PC-9 (cell line): Measurements from ENCODE around the gene ADTRP. TPM values are rescaled to one million over a fixed set of nuclear protein-coding genes. Genes with fewer than 3 reads are reported as not detected.

Experiments
- BruUV-seq: library from RNA; stranded (reverse); fragments of 400-500 nt; replicated peaks from 2 replicates; lab custom pipeline; 2021; lab: Mats Ljungman, UMichigan
- CTCF ChIA-PET: fragments of 300-600 bp; sonication (Branson Sonifier 250); formaldehyde crosslinking; loops from one replicate; lab custom pipeline; 2022; ENCODE audit warnings: antibody characterized with exemption; lab: Charles Lee
- POLR2A ChIA-PET: fragments of 300-600 bp; sonication (Branson Sonifier 250); formaldehyde crosslinking; loops from one replicate; lab custom pipeline; 2022; ENCODE audit warnings: antibody characterized with exemption; ENCODE audit not compliant: unreplicated experiment; lab: Charles Lee
- DNase-seq, 2 experiments: peaks; one replicate each; pipeline versions ENCODE4 v3.0.0 to v3.0.0-alpha.2; 2015 to 2022; ENCODE audit warnings: mixed read lengths in 1 of 2
- H2AFZ ChIP-seq: fragments of 200-600 bp; sonication (generic); 2 replicates; pipeline ENCODE4 v1.8.1; 2017; ENCODE audit warnings: antibody characterized with exemption
- H3F3A ChIP-seq: fragments of 200-600 bp; sonication (generic); 2 replicates; pipeline ENCODE4 v1.8.1; 2017; ENCODE audit warnings: antibody characterized with exemption, mild to moderate bottlenecking, low read depth; ENCODE audit not compliant: insufficient read depth
- H3K27ac ChIP-seq: fragments of 200-600 bp; sonication (generic); 2 replicates; pipeline ENCODE4 v1.6.1; 2016; ENCODE audit warnings: mixed run types
- H3K27me3 ChIP-seq: fragments of 200-600 bp; sonication (generic); 2 replicates; pipeline ENCODE4 v1.6.1; 2016; ENCODE audit warnings: low read depth, mixed run types; ENCODE audit not compliant: insufficient read depth
- H3K36me3 ChIP-seq: fragments of 200-600 bp; sonication (generic); 2 replicates; pipeline ENCODE4 v1.6.1; 2016; ENCODE audit warnings: low read depth, mixed run types
- H3K4me1 ChIP-seq: fragments of 200-600 bp; sonication (generic); replicated peaks from 2 replicates; pipeline ENCODE4 v1.6.1; 2016; ENCODE audit warnings: mixed run types; ENCODE audit not compliant: insufficient read depth
- H3K4me2 ChIP-seq: fragments of 200-600 bp; sonication (generic); 2 replicates; pipeline ENCODE4 v1.6.1; 2017; ENCODE audit warnings: mixed run types
- H3K4me3 ChIP-seq: fragments of 200-600 bp; sonication (generic); 2 replicates; pipeline ENCODE4 v1.6.1; 2016; ENCODE audit warnings: mixed run types
- H3K79me2 ChIP-seq: fragments of 200-600 bp; sonication (generic); 2 replicates; pipeline ENCODE4 v1.6.1; 2017; ENCODE audit warnings: low read depth, mixed run types
- H3K9me2 ChIP-seq: fragments of 200-600 bp; sonication (generic); 2 replicates; pipeline ENCODE4 v1.8.1; 2017; ENCODE audit warnings: mild to moderate bottlenecking; ENCODE audit not compliant: insufficient read depth
- H3K9me3 ChIP-seq: fragments of 200-600 bp; sonication (generic); 2 replicates; pipeline ENCODE4 v1.8.1; 2016; ENCODE audit warnings: low read depth; ENCODE audit not compliant: insufficient read depth
- H4K20me1 ChIP-seq: fragments of 200-600 bp; sonication (generic); 2 replicates; pipeline ENCODE4 v1.8.1; 2017; ENCODE audit not compliant: insufficient read depth
- EZH2 ChIP-seq: fragments of 200-600 bp; sonication (generic); IDR thresholded peaks from 2 replicates; pipeline ENCODE4 v1.8.0; 2017; ENCODE audit warnings: antibody characterized with exemption, low read depth
- intact Hi-C: fragments of 100-400 bp; cut with micrococcal nuclease; formaldehyde crosslinking; loops from one replicate; pipeline ENCODE4 v1.10.0; 2022; ENCODE audit not compliant: unreplicated experiment
- total RNA-seq: library from RNA; stranded (reverse); gene quantifications from 2 replicates; pipeline ENCODE4 v1.2.3, GENCODE V29; 2021
- TF ChIP-seq, protein P1 (sequence below): fragments of 200-600 bp; sonication (generic); conservative IDR thresholded peaks from 2 replicates; pipeline ENCODE4 v1.6.1; 2017; ENCODE audit warnings: mixed run types, antibody characterized with exemption, mild to moderate bottlenecking, moderate library complexity

The ADTRP gene
- total RNA-seq, 1 experiment from 2014 or later: 4.1 TPM

DNA sequence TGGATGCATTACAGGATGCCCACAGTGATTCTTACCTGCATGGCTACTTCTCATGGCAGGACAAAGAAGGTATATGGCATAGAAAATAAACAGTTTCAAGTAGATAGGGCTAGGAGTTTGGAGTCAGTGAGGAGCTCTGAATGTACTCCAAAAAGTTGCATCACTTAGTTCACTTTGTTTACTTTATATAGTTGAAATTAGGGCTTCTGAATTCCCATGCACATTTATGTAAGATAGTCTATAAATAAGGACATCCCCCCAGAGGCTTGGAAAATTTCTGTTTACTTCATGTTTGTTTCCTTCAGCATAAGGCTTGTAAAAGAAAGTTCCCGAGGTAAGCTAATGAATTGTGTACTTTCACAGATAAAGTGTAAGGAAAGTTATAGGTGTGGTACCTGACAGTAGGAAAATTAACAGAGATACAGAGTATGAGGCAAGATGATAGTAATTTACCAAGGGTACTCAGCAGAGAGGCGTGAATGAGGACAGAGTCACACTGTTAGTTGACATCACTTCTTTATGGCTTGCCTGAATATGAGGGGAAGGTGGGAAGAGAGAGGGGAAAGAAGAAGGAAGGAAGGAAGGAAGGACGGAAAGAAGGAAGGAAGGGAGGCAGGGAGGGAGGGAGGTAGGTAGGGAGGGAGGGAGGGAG lies 51.1 kb downstream of the ADTRP start:
- Histone ChIP-seq H3K27me3 (no peaks in the 10 kb centered on the region), H3K4me1 (no peaks in the 10 kb centered on the region), H3K9me3 (no peaks in the 10 kb centered on the region), H4K20me1 (no peaks in the 10 kb centered on the region), H3K27ac (no peak overlapping the region), H3K4me2 (no peak overlapping the region), H3F3A (no peaks in the 10 kb centered on the region), H2AFZ (no peak overlapping the region), H3K79me2 (no peaks in the 10 kb centered on the region), H3K4me3 (no peak overlapping the region), H3K36me3 (no peaks in the 10 kb centered on the region), H3K9me2 (no peaks in the 10 kb centered on the region)
- ChIA-PET POLR2A (no interaction called here), CTCF (no interaction called here)
- intact Hi-C loops: no loop called here
- BruUV-seq: no TSS peak
- TF ChIP-seq, protein P1, sequence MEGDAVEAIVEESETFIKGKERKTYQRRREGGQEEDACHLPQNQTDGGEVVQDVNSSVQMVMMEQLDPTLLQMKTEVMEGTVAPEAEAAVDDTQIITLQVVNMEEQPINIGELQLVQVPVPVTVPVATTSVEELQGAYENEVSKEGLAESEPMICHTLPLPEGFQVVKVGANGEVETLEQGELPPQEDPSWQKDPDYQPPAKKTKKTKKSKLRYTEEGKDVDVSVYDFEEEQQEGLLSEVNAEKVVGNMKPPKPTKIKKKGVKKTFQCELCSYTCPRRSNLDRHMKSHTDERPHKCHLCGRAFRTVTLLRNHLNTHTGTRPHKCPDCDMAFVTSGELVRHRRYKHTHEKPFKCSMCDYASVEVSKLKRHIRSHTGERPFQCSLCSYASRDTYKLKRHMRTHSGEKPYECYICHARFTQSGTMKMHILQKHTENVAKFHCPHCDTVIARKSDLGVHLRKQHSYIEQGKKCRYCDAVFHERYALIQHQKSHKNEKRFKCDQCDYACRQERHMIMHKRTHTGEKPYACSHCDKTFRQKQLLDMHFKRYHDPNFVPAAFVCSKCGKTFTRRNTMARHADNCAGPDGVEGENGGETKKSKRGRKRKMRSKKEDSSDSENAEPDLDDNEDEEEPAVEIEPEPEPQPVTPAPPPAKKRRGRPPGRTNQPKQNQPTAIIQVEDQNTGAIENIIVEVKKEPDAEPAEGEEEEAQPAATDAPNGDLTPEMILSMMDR: no peak
- no peak for TF ChIP-seq EZH2
- DNase-seq: no peak

DNA sequence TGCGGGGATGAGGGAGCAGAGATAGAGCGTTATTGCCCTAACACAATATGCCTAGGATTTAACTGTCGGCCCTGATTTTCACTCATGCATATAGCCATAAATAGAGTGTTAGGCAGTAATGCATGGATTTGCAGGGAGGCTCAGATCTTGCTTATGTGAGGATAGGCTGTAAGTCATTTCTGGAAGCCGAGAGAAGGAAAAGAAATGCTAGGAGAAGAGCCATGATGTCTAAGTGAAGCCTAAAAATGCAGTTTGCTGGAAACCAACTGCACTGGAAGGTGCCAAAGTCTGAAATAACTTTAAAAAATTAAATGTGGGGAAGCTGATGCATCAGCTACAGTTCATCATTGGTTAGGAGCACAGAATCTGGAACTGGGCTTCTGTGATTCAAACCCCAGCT lies 54.3 kb downstream of the ADTRP start:
- no peak for DNase-seq
- H3K9me2 ChIP-seq: no peaks in the 10 kb centered on the region
- no peak overlapping the region for H3K4me3 ChIP-seq
- no peaks in the 10 kb centered on the region for H3K36me3 ChIP-seq
- no peaks in the 10 kb centered on the region for H3K27me3 ChIP-seq
- no peak overlapping the region for H3K4me2 ChIP-seq
- H3F3A ChIP-seq: no peaks in the 10 kb centered on the region
- no TSS peak for BruUV-seq
- intact Hi-C loops: no loop called here
- TF ChIP-seq, protein P1: no peak
- TF ChIP-seq EZH2: no peak
- H3K27ac ChIP-seq: no peak overlapping the region
- no peaks in the 10 kb centered on the region for H3K9me3 ChIP-seq
- H3K79me2 ChIP-seq: no peaks in the 10 kb centered on the region
- no peaks in the 10 kb centered on the region for H3K4me1 ChIP-seq
- ChIA-PET POLR2A (interaction anchor here (0.6 kb wide), 1 partner anchor 21 kb away, joined by 7 read pairs; no protein-coding TSS in a partner anchor), CTCF (no interaction called here)
- no peaks in the 10 kb centered on the region for H4K20me1 ChIP-seq
- H2AFZ ChIP-seq: no peak overlapping the region

DNA sequence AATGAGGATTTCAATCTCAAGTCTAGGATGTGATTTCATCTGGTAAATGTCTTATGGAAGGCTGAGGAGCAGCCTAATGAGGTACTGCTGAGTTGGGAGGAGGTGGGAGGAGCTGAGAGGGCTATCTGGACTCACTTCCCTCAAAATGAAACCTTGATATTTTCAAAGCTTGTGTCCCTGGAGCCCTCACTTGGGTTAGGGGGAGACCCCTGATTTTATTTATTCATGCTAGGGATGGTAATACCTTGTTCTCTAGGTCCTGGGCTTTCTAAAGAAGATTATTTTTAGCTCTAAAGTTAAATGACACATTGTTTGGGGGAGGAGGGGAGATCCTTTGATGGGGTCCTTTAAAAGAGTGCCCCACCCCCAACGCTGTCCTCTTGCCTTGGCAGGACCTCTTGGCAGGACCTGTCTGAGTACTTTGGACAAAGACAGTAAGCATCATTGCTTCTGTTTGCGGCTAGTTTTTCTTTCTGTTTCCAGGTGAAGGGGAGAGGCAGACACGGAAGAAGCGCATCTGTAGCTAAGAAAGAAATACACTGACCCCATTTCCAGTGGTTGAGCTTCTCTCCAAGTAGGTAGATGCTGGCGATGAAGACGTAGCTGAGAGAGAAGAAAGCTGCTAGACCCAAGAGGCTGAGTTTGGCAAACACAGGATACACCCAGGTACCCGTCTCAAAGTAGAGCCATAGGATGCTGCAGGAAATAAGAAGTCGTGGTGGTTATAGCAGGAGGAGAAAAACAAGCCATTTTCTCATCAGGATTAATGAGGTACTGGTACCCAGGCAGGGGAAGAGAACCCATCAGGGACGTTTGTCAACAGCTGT lies 55.6 kb downstream of the ADTRP start:
- BruUV-seq: no TSS peak
- no peak overlapping the region for H2AFZ ChIP-seq
- no peak for TF ChIP-seq EZH2
- no peaks in the 10 kb centered on the region for H3K36me3 ChIP-seq
- H3K27ac ChIP-seq: no peak overlapping the region
- no peaks in the 10 kb centered on the region for H4K20me1 ChIP-seq
- CTCF ChIA-PET: no interaction called here
- no peak for DNase-seq
- H3F3A ChIP-seq: no peaks in the 10 kb centered on the region
- H3K9me3 ChIP-seq: no peaks in the 10 kb centered on the region
- H3K4me2 ChIP-seq: no peak overlapping the region
- no peaks in the 10 kb centered on the region for H3K79me2 ChIP-seq
- intact Hi-C loops: no loop called here
- H3K4me3 ChIP-seq: no peak overlapping the region
- no peaks in the 10 kb centered on the region for H3K4me1 ChIP-seq
- POLR2A ChIA-PET: no interaction called here
- no peaks in the 10 kb centered on the region for H3K27me3 ChIP-seq
- no peaks in the 10 kb centered on the region for H3K9me2 ChIP-seq
